NCI-H2196 (cell line): ENCODE measurements around the gene RNF167.

Source experiments
- DNase-seq: peaks from one replicate; lab custom pipeline; 2025; ENCODE audit not compliant: unreplicated experiment; lab: John Stamatoyannopoulos, UW

RNF167 gene

DNA sequence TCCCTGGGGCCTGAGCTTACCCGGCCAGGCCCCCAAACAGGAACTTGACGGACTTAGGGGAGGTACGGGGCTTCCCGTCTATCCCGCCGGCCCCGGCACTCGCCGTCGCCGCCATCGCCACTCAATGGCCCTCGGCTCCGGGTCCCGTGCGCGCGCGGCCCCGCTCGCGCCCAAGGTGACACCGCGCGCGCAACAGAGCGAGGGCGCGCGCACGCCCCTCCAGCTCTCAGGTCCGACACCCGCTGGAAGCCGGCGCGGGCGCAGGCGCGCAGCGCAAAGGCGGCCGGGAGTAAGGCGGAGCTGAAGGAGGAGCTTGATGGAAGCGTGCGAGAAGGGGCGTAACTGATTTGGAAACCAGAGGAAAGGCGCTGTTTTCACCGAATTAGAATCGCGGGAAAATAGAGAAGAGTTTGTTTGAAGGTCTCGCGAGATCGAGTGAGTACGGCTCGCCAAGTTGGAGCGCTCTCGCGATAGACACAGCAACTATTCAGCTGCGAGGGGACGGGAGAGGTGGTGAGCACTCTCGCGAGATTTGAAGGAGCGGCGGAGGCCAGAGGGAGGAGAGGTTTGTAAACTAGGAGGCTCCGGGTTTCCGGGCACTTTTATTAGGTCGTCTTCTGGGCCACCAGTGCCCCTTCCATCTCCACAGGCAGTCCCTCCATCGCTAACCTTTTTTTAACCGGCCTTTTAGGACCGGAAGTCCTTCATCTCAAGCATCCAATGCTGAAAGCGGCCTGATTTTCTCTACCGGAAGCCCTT, at the start of gene RNF167, which contains the start of gene SLC25A11:
Gene RNF167 (plus strand): TSS at position 473 of the 759 bp plus-strand sequence. CDS start 642 bp downstream, outside the sequence.
Gene SLC25A11 (minus strand): TSS at position 251 of the 759 bp plus-strand sequence. CDS start 136 bp downstream, at position 115.
- peak; percentile 90 for DNase-seq

DNA sequence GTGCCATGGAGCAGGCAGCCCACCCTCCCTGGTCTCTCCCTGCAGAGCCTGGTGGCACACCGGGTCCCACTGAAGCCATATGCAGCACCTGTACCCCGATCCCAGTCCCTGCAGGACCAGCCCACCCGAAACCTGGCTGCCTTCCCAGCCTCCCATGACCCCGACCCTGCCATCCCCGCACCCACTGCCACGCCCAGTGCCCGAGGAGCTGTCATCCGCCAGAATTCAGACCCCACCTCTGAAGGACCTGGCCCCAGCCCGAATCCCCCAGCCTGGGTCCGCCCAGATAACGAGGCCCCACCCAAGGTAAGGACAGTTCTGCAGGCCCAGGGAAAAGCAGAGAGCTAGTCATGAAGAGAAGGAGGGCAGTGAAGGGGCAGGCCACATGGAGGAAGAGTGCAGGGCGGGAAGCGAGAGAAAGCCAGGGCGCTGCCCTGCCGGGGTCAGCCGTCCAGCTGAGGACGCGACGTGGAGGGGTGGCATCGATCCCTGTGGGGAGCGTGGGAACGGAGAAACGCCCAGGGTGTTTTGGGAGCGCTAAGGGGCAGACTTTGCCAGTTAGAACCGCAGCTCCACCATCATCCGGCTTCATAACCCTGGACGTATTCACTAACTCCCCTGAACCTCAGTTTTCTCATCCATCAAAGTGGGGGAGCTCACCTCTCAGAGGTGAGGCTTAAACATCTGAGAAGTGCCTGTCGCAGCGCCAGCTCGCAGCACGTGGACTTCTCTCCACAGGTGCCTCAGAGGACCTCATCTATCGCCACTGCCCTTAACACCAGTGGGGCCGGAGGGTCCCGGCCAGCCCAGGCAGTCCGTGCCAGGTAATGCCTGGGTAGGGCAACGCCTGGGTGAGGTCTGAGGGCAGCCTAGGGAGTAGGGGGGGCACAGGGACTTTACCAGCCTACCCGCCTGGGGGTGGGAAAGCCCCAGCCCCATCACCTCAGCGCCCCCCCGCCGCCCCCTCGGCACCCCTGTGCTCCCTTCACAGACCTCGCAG, 48.4 kb upstream of the RNF167 start:
- DNase-seq: no peak

DNA sequence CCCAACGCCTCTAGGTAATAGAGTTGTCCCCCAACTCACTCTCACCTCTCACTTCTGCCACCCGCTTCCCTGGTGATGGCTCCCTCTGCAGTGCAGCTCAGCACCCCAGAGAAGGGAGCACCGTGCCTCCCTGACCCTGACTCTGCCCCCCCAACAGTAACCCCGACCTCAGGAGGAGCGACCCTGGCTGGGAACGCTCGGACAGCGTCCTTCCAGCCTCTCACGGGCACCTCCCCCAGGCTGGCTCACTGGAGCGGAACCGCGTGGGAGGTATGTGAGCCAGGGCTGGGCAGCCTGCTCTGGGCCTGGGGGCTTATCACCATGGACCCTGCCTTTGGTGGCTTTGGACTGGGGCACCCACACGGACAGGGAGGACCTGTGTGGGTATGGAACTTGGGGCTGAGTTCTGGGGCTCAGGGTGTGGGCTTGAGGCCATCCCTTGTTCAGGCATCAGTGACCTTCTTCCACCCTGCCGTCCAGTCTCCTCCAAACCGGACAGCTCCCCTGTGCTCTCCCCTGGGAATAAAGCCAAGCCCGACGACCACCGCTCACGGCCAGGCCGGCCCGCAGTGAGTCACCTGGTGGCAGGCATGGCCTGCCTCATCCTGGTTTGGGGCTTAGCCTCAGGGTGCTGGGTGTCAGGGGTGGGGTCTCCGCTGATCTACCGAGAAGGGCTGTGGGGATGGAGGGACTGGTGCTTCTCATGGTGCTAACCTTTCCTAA, 47.4 kb upstream of the RNF167 start:
- no peak for DNase-seq

- DNase-seq: no peak
Observed at GRCh38 chr17:4893272-4893671, 46.8 kb upstream of the RNF167 start.

DNA sequence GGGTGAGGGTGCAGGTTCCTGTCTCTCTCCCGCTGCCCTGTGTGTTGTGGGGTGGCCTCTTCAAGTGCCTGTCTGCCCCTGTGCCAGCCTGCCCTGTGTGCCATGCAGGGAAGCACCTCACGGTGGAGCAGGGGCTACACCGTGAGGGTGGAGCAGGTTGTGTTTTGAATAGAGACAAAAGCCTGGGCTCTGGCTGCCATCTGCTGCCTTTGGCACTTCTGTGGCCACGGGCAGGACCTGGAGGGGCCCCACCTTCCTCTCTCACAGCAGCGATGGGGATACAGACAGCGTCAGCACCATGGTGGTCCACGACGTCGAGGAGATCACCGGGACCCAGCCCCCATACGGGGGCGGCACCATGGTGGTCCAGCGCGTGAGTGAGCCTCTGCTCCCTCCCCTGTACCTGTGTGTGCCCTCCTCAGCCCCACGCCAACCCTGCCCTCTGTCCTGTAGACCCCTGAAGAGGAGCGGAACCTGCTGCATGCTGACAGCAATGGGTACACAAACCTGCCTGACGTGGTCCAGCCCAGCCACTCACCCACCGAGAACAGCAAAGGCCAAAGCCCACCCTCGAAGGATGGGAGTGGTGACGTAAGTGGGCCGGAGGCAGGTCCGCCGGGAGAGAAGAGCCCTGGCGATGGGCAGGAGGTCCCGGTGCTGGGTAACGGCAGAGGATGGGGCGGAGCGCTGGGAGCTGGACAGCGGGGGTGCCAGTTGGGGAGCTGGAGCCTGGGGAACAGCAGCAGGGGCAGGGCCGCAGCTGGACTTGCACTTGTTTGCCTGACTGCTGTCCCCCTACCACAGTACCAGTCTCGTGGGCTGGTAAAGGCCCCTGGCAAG, 46.1 kb upstream of the RNF167 start:
- no peak for DNase-seq

- DNase-seq: no peak
Observed at GRCh38 chr17:4895121-4895520, 44.9 kb upstream of the RNF167 start.

- no peak for DNase-seq
Observed at GRCh38 chr17:4895657-4896331, 44.3 kb upstream of the RNF167 start.

- DNase-seq: no peak
Observed at GRCh38 chr17:4896332-4897197, 43.5 kb upstream of the RNF167 start.

- DNase-seq: no peak
Observed at GRCh38 chr17:4897198-4897687, 42.8 kb upstream of the RNF167 start.

DNA sequence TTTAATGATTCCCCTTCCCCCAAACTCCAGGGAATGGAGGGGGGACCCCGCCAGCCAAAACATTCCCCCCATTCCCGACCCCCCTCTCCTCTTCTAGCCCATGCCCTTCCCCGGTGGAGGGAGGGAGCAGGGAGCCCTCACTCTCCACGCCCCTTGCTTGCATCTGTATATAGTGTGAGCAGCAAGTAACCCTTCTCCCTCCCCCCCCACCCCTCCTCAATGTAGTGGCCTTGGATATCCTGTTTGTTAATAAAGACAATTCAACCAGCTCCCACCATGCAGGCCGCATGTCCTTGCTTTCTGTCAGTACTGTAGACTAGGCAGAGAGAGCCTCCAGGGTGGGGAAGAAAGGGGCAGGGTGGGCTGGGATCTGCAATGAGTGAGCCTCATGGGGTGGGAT, 42.3 kb upstream of the RNF167 start:
- no peak for DNase-seq

GRCh38 chr17:4898351-4898750, 41.7 kb upstream of the RNF167 start:
- DNase-seq: no peak

DNA sequence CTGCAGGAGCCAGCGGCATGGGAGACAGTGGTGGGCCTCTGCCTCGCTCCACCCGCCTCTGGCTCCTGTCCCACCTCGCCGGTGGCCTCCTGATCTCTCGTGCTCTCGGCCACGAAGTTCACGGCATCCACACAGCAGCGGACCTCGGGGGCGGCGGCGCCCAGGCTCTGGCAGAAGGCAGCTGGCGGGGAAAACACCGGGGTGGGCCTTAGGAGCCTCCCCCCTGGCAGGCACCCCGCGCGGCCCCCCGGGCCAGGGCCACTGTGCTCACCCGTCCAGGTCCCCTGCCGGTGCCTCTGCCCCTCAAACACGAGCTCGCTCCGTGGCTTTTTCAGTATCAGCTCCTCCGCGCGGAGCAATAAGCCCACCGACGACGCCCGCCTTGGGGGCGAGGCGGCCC, 41.1 kb upstream of the RNF167 start:
- no peak for DNase-seq

DNA sequence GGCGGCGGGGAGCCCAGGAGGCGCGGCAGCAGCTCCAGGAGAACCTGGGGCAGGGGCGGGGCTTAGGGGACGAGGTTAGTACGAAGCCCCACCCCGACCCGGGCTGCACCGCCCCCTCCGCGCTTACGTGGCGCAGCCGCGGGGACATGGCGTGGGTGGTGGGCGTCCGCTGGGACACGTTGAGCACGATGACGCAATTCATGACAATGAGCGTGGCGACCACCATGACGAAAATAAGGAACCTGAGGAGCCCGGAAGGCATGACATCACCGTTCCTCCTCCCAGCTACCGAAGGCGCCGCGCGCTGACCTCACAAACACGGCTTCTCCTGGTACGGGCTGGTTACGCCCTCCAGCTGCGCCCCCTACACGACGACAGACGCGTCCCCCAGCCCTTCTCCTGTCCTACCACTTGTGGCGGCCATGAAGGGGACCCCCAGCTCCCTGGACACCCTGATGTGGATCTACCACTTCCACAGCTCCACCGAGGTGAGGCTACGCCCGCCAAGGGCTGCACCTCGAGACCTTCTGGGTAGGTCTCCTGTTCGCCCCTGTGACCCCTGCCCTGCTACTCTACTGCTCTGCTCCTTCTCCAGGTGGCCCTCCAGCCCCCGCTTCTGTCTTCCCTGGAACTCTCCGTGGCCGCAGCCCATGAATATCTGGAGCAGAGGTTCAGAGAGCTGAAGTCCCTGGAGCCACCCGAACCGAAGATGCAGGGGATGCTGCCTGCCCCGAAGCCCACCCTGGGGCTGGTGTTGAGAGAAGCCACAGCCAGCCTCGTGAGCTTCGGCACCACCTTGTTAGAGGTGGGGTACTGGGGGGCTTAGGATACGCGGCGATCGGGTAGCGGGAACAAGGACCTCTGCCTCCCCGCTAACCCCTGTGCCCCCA, 40.5 kb upstream of the RNF167 start, which contains the start of gene C17orf107:
Gene C17orf107 (plus strand): TSS at position 196 of the 890 bp plus-strand sequence. CDS start 227 bp downstream, at position 423.
- peak; percentile 46 for DNase-seq

- no peak for DNase-seq
Observed at GRCh38 chr17:4900231-4901107, 39.6 kb upstream of the RNF167 start.

- DNase-seq: no peak
Observed at GRCh38 chr17:4901108-4901647, 38.9 kb upstream of the RNF167 start.
